ENCODE data around the gene TTC33.
"Not testable (repeated sequence)": the region's sequence is repeated elsewhere in the genome, so short reads cannot be mapped to it uniquely, and the experiment has no call there.

Gene TTC33

DNA sequence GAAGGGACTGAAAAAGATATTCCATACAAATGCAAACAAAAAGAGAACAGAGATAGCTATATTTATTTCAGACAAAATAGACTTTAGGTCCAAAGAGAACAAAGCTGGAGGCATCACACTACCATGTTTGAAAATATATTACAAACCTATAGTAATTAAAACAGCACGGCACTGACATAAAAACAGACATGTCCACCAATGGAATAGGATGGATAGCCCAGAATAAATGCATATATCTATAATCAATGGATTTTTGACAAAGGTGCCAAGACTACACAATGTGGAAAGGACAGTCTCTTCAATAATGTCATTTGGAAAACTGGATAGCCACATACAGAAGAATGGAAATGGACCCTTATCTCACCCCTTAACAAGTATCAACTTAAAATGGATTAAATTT lies 32.2 kb upstream of the TTC33 start:
- peaks cover 4% of the 10 kb centered on the region for H3K36me3 ChIP-seq (ENCODE audit: insufficient read depth, insufficient read length, low read length)
- H3K4me3 ChIP-seq (ENCODE audit: insufficient read length, low read depth) = no peak overlapping the region
- H3K9me3 ChIP-seq (ENCODE audit: insufficient read depth, low read length) = no peaks in the 10 kb centered on the region
- TF ChIP-seq YY1 (IDR thresholded peaks at IDR 0.05; ENCODE audit: insufficient read depth, insufficient read length) (no peak), ZNF274 (IDR thresholded peaks at IDR 0.05; ENCODE audit: low read depth, low read length) (no peak), SUZ12 (IDR thresholded peaks at IDR 0.05; ENCODE audit: extremely low read depth, insufficient read depth, insufficient read length) (no peak)
- no peaks in the 10 kb centered on the region for H3K4me1 ChIP-seq (ENCODE audit: insufficient read depth, insufficient read length)
- H3K27me3 ChIP-seq (ENCODE audit: insufficient read depth, insufficient read length) = no peaks in the 10 kb centered on the region
- no peak overlapping the region for H3K9ac ChIP-seq (ENCODE audit: insufficient read length, low read depth)
- no peak for DNase-seq (ENCODE audit: low read depth, low spot score)

DNA sequence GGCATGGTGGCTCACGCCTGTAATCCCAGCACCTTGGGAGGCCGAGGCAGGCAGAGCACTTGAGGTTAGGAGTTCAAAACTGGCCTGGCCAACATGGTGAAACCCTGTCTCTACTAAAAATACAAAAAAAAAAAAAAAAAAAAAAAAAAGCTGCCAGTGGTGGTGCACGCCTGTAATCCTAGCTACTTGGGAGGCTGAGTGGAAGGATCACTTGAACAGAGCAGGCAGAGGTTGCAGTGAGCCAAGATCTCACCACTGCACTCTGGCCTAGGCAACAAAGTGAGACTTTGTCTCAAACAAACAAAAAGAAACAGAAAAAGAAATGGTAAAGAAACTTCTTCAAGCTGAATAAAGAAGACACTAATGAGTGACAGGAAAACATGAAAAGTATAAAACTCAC lies 30.9 kb upstream of the TTC33 start:
- not testable (repeated sequence) for H3K36me3 ChIP-seq (ENCODE audit: insufficient read depth, insufficient read length, low read length); DNase-seq (ENCODE audit: low read depth, low spot score); H3K9me3 ChIP-seq (ENCODE audit: insufficient read depth, low read length); H3K4me3 ChIP-seq (ENCODE audit: insufficient read length, low read depth); H3K27me3 ChIP-seq (ENCODE audit: insufficient read depth, insufficient read length); H3K9ac ChIP-seq (ENCODE audit: insufficient read length, low read depth); H3K4me1 ChIP-seq (ENCODE audit: insufficient read depth, insufficient read length)

DNA sequence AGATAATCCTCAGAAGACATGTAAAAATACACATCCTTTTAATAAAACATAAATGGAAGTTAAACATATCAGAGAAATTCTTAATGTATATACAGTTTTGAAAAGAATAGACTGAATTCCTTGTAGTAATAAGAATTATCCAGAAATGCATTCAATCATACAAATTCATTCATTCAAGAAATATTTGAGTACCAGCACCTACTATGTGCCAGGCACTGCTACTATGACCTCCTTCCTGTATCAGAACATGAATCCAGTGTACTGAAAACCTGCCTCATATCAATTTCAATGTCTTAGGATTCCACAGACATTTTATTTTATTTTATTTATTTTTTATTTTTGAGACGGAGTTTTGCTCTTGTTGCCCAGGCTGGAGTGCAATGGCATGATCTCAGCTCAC lies 29.2 kb upstream of the TTC33 start:
- Histone ChIP-seq H3K27me3 (ENCODE audit: insufficient read depth, insufficient read length) (no peaks in the 10 kb centered on the region), H3K9ac (ENCODE audit: insufficient read length, low read depth) (no peak overlapping the region), H3K4me3 (ENCODE audit: insufficient read length, low read depth) (no peak overlapping the region), H3K4me1 (ENCODE audit: insufficient read depth, insufficient read length) (no peaks in the 10 kb centered on the region), H3K36me3 (ENCODE audit: insufficient read depth, insufficient read length, low read length) (peaks cover 4% of the 10 kb centered on the region), H3K9me3 (ENCODE audit: insufficient read depth, low read length) (no peaks in the 10 kb centered on the region)
- TF ChIP-seq YY1 (IDR thresholded peaks at IDR 0.05; ENCODE audit: insufficient read depth, insufficient read length) = no peak
- no peak for DNase-seq (ENCODE audit: low read depth, low spot score)

DNA sequence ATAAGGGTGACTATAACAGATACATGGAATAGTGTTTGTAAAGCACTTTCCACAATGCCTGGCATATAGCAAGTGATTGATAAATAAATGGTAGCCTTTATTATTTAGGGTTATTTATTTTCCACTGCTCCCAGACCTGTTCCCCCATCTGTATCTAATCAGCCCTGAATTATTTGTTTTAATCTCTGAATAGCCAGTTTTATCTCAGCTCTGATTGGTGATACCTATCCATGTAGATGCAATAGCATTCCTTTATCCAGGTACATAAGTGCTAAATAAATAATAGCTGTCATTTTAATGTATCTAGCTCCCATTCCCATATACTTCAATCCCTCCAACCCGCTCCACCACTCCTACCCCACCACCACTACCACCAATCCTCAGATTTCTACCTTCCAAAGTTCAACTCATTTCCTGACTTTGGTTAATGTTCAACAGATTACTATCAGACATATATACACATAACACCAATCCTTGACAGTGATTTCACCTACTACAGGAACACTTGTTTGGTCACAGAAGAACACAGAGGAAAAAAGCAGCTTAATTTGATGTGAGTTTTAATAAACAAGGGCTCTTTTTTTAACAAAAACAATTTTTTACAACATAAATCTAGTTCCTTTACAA lies 28.4 kb upstream of the TTC33 start:
- no peak overlapping the region for H3K4me3 ChIP-seq (ENCODE audit: insufficient read length, low read depth)
- H3K27me3 ChIP-seq (ENCODE audit: insufficient read depth, insufficient read length) = no peaks in the 10 kb centered on the region
- no peak for TF ChIP-seq ZNF274 (IDR thresholded peaks at IDR 0.05; ENCODE audit: low read depth, low read length)
- TF ChIP-seq YY1 (IDR thresholded peaks at IDR 0.05; ENCODE audit: insufficient read depth, insufficient read length) = no peak
- TF ChIP-seq SUZ12 (IDR thresholded peaks at IDR 0.05; ENCODE audit: extremely low read depth, insufficient read depth, insufficient read length) = no peak
- H3K9ac ChIP-seq (ENCODE audit: insufficient read length, low read depth) = no peak overlapping the region
- no peak for DNase-seq (ENCODE audit: low read depth, low spot score)
- no peaks in the 10 kb centered on the region for H3K4me1 ChIP-seq (ENCODE audit: insufficient read depth, insufficient read length)
- H3K9me3 ChIP-seq (ENCODE audit: insufficient read depth, low read length) = no peaks in the 10 kb centered on the region
- H3K36me3 ChIP-seq (ENCODE audit: insufficient read depth, insufficient read length, low read length) = peaks cover 4% of the 10 kb centered on the region

DNA sequence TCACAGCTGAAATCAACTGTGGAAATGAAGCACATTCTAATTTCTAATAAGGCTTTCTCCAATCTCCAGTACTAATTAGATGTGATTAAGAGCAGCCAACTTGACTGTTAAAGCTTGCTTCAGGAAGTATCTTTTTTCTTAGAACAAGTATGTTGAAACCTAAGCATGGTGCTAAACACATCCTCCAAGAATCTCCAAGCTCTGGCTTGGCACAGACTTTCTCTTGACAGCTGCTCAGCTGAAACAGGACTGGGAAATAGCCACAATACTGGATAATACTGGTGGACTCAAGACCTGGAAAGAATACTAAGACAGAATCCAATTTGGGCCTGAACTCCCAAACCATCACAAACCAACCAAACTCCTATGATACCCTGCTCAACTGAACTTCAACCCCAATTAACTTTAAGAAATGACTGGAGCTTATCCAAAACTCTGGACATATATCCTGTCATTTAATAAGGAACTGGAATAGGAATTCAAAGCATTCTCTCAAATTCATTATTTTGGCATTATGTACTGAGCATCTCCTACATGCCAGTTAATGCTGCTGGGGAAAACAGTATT lies 26.2 kb upstream of the TTC33 start:
- TF ChIP-seq ZNF274 (IDR thresholded peaks at IDR 0.05; ENCODE audit: low read depth, low read length) = no peak
- no peak for TF ChIP-seq SUZ12 (IDR thresholded peaks at IDR 0.05; ENCODE audit: extremely low read depth, insufficient read depth, insufficient read length)
- TF ChIP-seq YY1 (IDR thresholded peaks at IDR 0.05; ENCODE audit: insufficient read depth, insufficient read length) = no peak
- no peak overlapping the region for H3K9ac ChIP-seq (ENCODE audit: insufficient read length, low read depth)
- peaks cover 2% of the 10 kb centered on the region for H3K36me3 ChIP-seq (ENCODE audit: insufficient read depth, insufficient read length, low read length)
- no peaks in the 10 kb centered on the region for H3K9me3 ChIP-seq (ENCODE audit: insufficient read depth, low read length)
- H3K4me3 ChIP-seq (ENCODE audit: insufficient read length, low read depth) = no peak overlapping the region
- no peaks in the 10 kb centered on the region for H3K4me1 ChIP-seq (ENCODE audit: insufficient read depth, insufficient read length)
- H3K27me3 ChIP-seq (ENCODE audit: insufficient read depth, insufficient read length) = no peaks in the 10 kb centered on the region
- DNase-seq (ENCODE audit: low read depth, low spot score) = no peak

DNA sequence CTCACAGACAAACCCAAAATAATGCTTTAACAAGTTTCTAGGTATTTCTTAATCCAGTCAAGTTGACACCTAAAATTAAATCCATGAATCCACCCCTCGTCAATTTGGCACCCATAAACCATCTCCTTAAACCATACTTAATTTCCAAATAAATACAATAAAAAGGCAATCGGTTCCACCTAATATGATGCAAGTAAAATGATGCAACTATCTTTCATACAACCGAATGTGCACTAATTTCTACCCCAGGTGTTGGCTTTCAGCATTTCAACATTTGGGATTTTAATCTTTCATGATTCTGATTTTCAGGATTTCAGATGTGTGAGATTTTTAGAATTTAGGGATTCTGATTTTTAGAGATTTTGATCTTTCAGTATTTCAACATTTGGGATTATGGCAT lies 25.1 kb upstream of the TTC33 start:
- TF ChIP-seq ZNF274 (IDR thresholded peaks at IDR 0.05; ENCODE audit: low read depth, low read length) (no peak), SUZ12 (IDR thresholded peaks at IDR 0.05; ENCODE audit: extremely low read depth, insufficient read depth, insufficient read length) (no peak), YY1 (IDR thresholded peaks at IDR 0.05; ENCODE audit: insufficient read depth, insufficient read length) (no peak)
- Histone ChIP-seq H3K9ac (ENCODE audit: insufficient read length, low read depth) (no peak overlapping the region), H3K4me1 (ENCODE audit: insufficient read depth, insufficient read length) (no peaks in the 10 kb centered on the region), H3K36me3 (ENCODE audit: insufficient read depth, insufficient read length, low read length) (peaks cover 5% of the 10 kb centered on the region), H3K27me3 (ENCODE audit: insufficient read depth, insufficient read length) (no peaks in the 10 kb centered on the region), H3K4me3 (ENCODE audit: insufficient read length, low read depth) (no peak overlapping the region), H3K9me3 (ENCODE audit: insufficient read depth, low read length) (no peaks in the 10 kb centered on the region)
- DNase-seq (ENCODE audit: low read depth, low spot score) = no peak

DNA sequence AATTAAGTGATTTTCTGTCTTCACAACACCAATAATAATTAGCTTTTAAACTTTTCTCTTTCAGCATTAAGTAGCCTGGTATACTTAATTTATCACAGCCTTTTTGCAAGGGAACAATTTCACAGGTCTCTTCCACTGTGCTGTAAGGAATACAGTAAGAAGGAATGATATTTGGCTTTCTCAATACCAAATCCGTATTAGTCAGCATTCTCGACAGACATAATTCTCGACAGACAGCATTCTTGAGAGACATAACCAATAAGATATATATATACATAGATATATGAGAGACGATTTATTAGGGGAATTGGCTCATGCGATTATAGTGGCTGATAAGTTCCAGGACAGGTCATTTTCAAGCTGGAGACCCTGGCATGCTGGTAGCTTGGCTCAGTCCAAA lies 24.4 kb upstream of the TTC33 start:
- TF ChIP-seq YY1 (IDR thresholded peaks at IDR 0.05; ENCODE audit: insufficient read depth, insufficient read length) (no peak), ZNF274 (IDR thresholded peaks at IDR 0.05; ENCODE audit: low read depth, low read length) (no peak), SUZ12 (IDR thresholded peaks at IDR 0.05; ENCODE audit: extremely low read depth, insufficient read depth, insufficient read length) (no peak)
- DNase-seq (ENCODE audit: low read depth, low spot score) = no peak
- Histone ChIP-seq H3K27me3 (ENCODE audit: insufficient read depth, insufficient read length) (no peaks in the 10 kb centered on the region), H3K4me1 (ENCODE audit: insufficient read depth, insufficient read length) (no peaks in the 10 kb centered on the region), H3K9me3 (ENCODE audit: insufficient read depth, low read length) (no peaks in the 10 kb centered on the region), H3K9ac (ENCODE audit: insufficient read length, low read depth) (no peak overlapping the region), H3K4me3 (ENCODE audit: insufficient read length, low read depth) (no peak overlapping the region), H3K36me3 (ENCODE audit: insufficient read depth, insufficient read length, low read length) (peaks cover 11% of the 10 kb centered on the region)

DNA sequence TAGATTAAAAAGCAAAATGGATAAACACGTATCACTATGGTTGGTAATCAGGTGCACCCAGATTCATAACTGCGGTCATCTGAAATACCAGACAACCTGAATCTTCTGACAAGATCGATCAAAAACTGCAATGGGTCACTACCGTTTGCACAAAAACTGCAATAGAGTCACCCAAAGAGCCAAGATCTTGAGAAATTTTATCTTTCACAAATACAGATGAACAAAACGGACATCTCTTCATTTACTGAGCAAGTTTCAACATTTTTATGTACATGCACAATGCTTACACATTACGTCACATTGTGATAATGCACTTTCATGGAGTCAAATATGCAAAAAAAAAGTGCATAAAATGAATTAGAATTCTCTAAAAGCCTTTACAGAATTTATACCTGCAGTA lies 23.8 kb upstream of the TTC33 start:
- no peak for DNase-seq (ENCODE audit: low read depth, low spot score)
- Histone ChIP-seq H3K9me3 (ENCODE audit: insufficient read depth, low read length) (no peaks in the 10 kb centered on the region), H3K4me1 (ENCODE audit: insufficient read depth, insufficient read length) (no peaks in the 10 kb centered on the region), H3K36me3 (ENCODE audit: insufficient read depth, insufficient read length, low read length) (peaks cover 17% of the 10 kb centered on the region), H3K9ac (ENCODE audit: insufficient read length, low read depth) (no peak overlapping the region), H3K27me3 (ENCODE audit: insufficient read depth, insufficient read length) (no peaks in the 10 kb centered on the region), H3K4me3 (ENCODE audit: insufficient read length, low read depth) (no peak overlapping the region)
- TF ChIP-seq ZNF274 (IDR thresholded peaks at IDR 0.05; ENCODE audit: low read depth, low read length) (no peak), SUZ12 (IDR thresholded peaks at IDR 0.05; ENCODE audit: extremely low read depth, insufficient read depth, insufficient read length) (no peak), YY1 (IDR thresholded peaks at IDR 0.05; ENCODE audit: insufficient read depth, insufficient read length) (no peak)

All from NT2/D1 (cell line).